ENCODE results near the gene EHBP1.

EHBP1 gene

DNA sequence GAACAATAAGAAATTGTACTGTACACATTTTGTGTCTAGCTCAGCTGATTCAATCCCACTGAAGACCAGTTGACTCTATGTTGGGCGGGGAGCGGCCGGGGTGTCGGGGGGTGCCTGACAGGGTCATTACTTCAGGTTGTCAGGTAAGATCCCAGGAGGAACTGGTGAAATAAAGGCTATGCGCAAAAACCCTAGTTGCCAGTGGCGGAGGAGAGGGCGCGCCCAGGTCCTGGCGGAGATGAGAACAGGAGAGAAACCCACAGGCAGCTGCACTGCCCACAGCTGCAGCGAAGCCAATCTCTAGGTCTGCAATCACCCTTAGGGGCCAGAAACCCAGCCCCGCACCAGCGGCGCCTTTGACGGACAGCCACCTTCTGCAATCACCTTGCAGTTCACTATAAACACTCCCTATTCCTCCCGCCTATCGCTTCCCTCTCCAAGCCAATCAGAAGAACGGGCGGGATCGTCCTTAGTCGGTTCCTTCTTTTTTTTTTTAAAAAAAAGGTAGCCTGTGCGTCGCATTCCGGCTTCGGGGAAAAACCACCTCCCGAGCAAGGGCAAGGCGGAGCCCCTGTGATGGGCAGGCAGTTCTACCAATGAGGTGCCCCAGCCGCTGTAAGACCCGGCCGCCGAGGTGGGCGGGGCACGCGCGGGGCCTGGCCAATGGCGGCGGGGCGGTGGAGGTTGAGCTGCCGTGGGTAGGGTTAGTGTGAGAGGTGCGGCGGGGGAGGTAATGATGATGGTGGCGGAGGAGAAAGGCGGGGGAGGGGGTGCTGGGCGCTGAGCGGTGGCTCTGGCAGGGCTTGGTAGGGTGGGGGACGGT lies at the start of gene EHBP1:
EHBP1 (plus strand) TSS at position 707 of the 823 bp plus-strand sequence. CDS start 1,479 bp downstream, outside the sequence.
- Histone ChIP-seq H3K36me3 (ENCODE audit: control insufficient read depth, low read length) (peaks cover 28% of the 10 kb centered on the region), H3K4me2 (ENCODE audit: low read length) (peak within 1 kb of the TSS; percentile 92), H3K27ac (ENCODE audit: low read depth, low read length) (peak within 1 kb of the TSS; percentile 36), H3K4me1 (ENCODE audit: control insufficient read depth, low read length) (peaks cover 30% of the 10 kb centered on the region), H3K9me3 (ENCODE audit: control insufficient read depth, insufficient read depth, low read length) (no peaks in the 10 kb centered on the region), H3K4me3 (ENCODE audit: low read length) (peak within 1 kb of the TSS; percentile 89), H3K79me2 (ENCODE audit: control insufficient read depth, low read length) (peaks cover 41% of the 10 kb centered on the region), H4K20me1 (ENCODE audit: control insufficient read depth, insufficient read depth, low read depth, low read length) (no peaks in the 10 kb centered on the region), H3K27me3 (ENCODE audit: control insufficient read depth, low read length) (no peaks in the 10 kb centered on the region), H3K9me2 (replicated peaks; ENCODE audit: control insufficient read depth, low read length) (no peaks in the 10 kb centered on the region), H3F3A (ENCODE audit: control insufficient read depth, insufficient read depth) (no peaks in the 10 kb centered on the region)
- no peak for TF ChIP-seq EZH2phosphoT487 (IDR thresholded peaks at IDR 0.05; ENCODE audit: borderline replicate concordance, low read length)
- TF ChIP-seq, protein P1, sequence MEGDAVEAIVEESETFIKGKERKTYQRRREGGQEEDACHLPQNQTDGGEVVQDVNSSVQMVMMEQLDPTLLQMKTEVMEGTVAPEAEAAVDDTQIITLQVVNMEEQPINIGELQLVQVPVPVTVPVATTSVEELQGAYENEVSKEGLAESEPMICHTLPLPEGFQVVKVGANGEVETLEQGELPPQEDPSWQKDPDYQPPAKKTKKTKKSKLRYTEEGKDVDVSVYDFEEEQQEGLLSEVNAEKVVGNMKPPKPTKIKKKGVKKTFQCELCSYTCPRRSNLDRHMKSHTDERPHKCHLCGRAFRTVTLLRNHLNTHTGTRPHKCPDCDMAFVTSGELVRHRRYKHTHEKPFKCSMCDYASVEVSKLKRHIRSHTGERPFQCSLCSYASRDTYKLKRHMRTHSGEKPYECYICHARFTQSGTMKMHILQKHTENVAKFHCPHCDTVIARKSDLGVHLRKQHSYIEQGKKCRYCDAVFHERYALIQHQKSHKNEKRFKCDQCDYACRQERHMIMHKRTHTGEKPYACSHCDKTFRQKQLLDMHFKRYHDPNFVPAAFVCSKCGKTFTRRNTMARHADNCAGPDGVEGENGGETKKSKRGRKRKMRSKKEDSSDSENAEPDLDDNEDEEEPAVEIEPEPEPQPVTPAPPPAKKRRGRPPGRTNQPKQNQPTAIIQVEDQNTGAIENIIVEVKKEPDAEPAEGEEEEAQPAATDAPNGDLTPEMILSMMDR (IDR thresholded peaks at IDR 0.05; ENCODE audit: low read depth, low read length, poor library complexity, severe bottlenecking) = no peak

DNA sequence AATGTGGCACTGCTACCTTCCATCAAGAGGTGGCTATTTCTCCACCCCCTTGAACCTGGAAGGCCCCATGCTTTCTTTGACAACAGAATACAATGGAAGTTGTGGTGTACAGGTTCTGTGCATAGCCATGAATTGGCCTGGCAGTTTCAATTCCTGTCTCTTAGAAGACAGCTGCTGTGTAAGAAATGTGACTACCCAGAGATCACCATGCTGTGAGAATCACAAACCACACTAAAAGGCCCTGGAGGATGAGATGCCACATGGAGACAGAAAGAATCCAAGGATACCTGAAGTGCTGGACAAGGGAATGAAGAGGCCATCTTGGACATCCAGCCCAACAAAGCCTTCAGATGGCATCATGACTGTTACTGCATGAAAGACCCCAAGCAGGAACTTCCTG lies 47.7 kb upstream of the EHBP1 start:
- H3K36me3 ChIP-seq (ENCODE audit: control insufficient read depth, low read length) = no peaks in the 10 kb centered on the region
- H3K79me2 ChIP-seq (ENCODE audit: control insufficient read depth, low read length) = no peaks in the 10 kb centered on the region

DNA sequence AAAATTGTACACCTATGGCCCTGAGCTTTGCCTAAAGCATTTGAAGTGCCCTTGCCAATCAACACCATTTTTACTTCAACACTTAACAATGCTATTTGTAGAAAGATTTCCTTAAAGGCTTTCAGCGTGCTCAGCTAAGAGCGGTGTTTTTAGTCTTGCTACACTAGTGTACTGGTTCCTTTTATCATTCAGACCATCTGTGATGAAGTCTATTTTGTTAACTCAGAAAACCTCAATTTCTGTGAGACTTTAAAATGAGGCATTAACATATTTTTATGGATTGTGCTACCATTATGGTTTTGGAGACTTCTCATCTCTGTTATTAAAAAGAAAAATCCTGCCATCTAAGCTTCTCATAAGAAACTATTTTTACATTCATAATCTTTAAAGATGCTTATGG lies 46.6 kb upstream of the EHBP1 start:
- Histone ChIP-seq H3K27ac (ENCODE audit: low read depth, low read length) (no peak overlapping the region), H3K9me2 (replicated peaks; ENCODE audit: control insufficient read depth, low read length) (no peaks in the 10 kb centered on the region), H3K79me2 (ENCODE audit: control insufficient read depth, low read length) (no peaks in the 10 kb centered on the region), H3K36me3 (ENCODE audit: control insufficient read depth, low read length) (no peaks in the 10 kb centered on the region), H4K20me1 (ENCODE audit: control insufficient read depth, insufficient read depth, low read depth, low read length) (no peaks in the 10 kb centered on the region), H3K4me3 (ENCODE audit: low read length) (no peak overlapping the region), H3K27me3 (ENCODE audit: control insufficient read depth, low read length) (no peaks in the 10 kb centered on the region), H3K4me1 (ENCODE audit: control insufficient read depth, low read length) (peaks cover 5% of the 10 kb centered on the region; the same call in 1 of the 2 replicates), H3K4me2 (ENCODE audit: low read length) (no peak overlapping the region), H3K9me3 (ENCODE audit: control insufficient read depth, insufficient read depth, low read length) (no peaks in the 10 kb centered on the region), H3F3A (ENCODE audit: control insufficient read depth, insufficient read depth) (no peaks in the 10 kb centered on the region)
- TF ChIP-seq, protein P1 (IDR thresholded peaks at IDR 0.05; ENCODE audit: low read depth, low read length, poor library complexity, severe bottlenecking) = no peak
- TF ChIP-seq EZH2phosphoT487 (IDR thresholded peaks at IDR 0.05; ENCODE audit: borderline replicate concordance, low read length) = no peak

More for the DNA sequence above, 47.7 kb upstream of the EHBP1 start:
- H3F3A ChIP-seq (ENCODE audit: control insufficient read depth, insufficient read depth) = no peaks in the 10 kb centered on the region
- TF ChIP-seq EZH2phosphoT487 (IDR thresholded peaks at IDR 0.05; ENCODE audit: borderline replicate concordance, low read length) = no peak
- TF ChIP-seq, protein P1 (IDR thresholded peaks at IDR 0.05; ENCODE audit: low read depth, low read length, poor library complexity, severe bottlenecking) = no peak
- H3K4me2 ChIP-seq (ENCODE audit: low read length) = no peak overlapping the region
- no peak overlapping the region for H3K27ac ChIP-seq (ENCODE audit: low read depth, low read length)
- H4K20me1 ChIP-seq (ENCODE audit: control insufficient read depth, insufficient read depth, low read depth, low read length) = no peaks in the 10 kb centered on the region
- peaks cover 5% of the 10 kb centered on the region; the same call in 1 of the 2 replicates for H3K4me1 ChIP-seq (ENCODE audit: control insufficient read depth, low read length)
- H3K4me3 ChIP-seq (ENCODE audit: low read length) = no peak overlapping the region
- no peaks in the 10 kb centered on the region for H3K27me3 ChIP-seq (ENCODE audit: control insufficient read depth, low read length)
- H3K9me2 ChIP-seq (replicated peaks; ENCODE audit: control insufficient read depth, low read length) = no peaks in the 10 kb centered on the region
- no peaks in the 10 kb centered on the region for H3K9me3 ChIP-seq (ENCODE audit: control insufficient read depth, insufficient read depth, low read length)
